Chondrocyte (in vitro differentiated cells): Measurements from ENCODE around the gene GALNT1. TPM values are rescaled to one million over a fixed set of nuclear protein-coding genes. Genes with fewer than 3 reads are reported as not detected.
"Not testable (repeated sequence)": the region's sequence is repeated elsewhere in the genome, so short reads cannot be mapped to it uniquely, and the experiment has no call there.

Experiments
- DNase-seq: peaks from one replicate; pipeline ENCODE4 v3.0.0; 2021; ENCODE audit warnings: mixed read lengths, low spot score
- H3K27ac Mint-ChIP-seq: one replicate; pipeline ENCODE4 v1.8.0; 2021; ENCODE audit warnings: mild to moderate bottlenecking, moderate library complexity, mixed read lengths; ENCODE audit not compliant: unreplicated experiment
- H3K27me3 Mint-ChIP-seq: 2 replicates; pipeline ENCODE4 v1.8.0; 2021; ENCODE audit warnings: low read depth, mixed read lengths
- H3K36me3 Mint-ChIP-seq: 2 replicates; pipeline ENCODE4 v1.8.0; 2021; ENCODE audit warnings: low read depth, mixed read lengths
- H3K4me1 Mint-ChIP-seq: 2 replicates; pipeline ENCODE4 v1.8.0; 2021; ENCODE audit warnings: low read depth, mild to moderate bottlenecking, mixed read lengths
- H3K4me3 Mint-ChIP-seq: one replicate; pipeline ENCODE4 v1.8.0; 2021; ENCODE audit warnings: mild to moderate bottlenecking, moderate library complexity, mixed read lengths; ENCODE audit not compliant: unreplicated experiment
- H3K9me3 Mint-ChIP-seq: 2 replicates; pipeline ENCODE4 v1.8.0; 2021; ENCODE audit warnings: low read depth, mixed read lengths
- total RNA-seq: library from RNA; stranded (reverse); gene quantifications from 3 replicates; pipeline ENCODE4 v1.2.1, GENCODE V29; 2021
- TF ChIP-seq, protein P1 (sequence below): fragments of 200-600 bp; sonication (generic); IDR thresholded peaks from 2 replicates; pipeline ENCODE4 v1.5.0; 2021; ENCODE audit warnings: antibody characterized with exemption, mild to moderate bottlenecking, moderate library complexity

The GALNT1 gene
- total RNA-seq, 1 donor from 2014 or later, result 228 TPM

GRCh38 chr18:35549564-35549963 is 32.0 kb upstream of the GALNT1 start:
- Mint-ChIP-seq H3K27me3 (no peaks in the 10 kb centered on the region), H3K9me3 (peaks cover 10% of the 10 kb centered on the region), H3K4me1 (no peaks in the 10 kb centered on the region), H3K27ac (no peak overlapping the region), H3K4me3 (no peak overlapping the region), H3K36me3 (no peaks in the 10 kb centered on the region)
- no peak for DNase-seq
- TF ChIP-seq, protein P1, sequence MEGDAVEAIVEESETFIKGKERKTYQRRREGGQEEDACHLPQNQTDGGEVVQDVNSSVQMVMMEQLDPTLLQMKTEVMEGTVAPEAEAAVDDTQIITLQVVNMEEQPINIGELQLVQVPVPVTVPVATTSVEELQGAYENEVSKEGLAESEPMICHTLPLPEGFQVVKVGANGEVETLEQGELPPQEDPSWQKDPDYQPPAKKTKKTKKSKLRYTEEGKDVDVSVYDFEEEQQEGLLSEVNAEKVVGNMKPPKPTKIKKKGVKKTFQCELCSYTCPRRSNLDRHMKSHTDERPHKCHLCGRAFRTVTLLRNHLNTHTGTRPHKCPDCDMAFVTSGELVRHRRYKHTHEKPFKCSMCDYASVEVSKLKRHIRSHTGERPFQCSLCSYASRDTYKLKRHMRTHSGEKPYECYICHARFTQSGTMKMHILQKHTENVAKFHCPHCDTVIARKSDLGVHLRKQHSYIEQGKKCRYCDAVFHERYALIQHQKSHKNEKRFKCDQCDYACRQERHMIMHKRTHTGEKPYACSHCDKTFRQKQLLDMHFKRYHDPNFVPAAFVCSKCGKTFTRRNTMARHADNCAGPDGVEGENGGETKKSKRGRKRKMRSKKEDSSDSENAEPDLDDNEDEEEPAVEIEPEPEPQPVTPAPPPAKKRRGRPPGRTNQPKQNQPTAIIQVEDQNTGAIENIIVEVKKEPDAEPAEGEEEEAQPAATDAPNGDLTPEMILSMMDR, result no peak

DNA sequence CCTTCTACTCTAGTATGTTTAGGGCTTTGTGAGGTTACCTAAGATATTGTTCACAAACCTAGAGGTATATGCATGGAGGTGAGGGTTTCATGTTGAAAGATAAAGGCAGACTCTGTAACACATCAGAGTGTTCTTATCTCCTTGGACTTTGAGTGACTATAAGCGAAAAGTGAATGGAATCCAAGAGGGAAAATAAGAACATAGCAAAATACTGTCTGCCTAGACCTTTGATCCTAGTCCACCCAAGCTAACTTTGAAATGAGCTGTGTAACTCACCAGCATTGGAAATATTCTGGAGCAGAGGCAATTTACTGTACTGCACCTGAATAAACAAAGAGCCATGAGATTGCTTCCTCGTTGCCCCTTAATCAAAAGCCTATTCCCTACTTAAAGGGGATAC is 28.2 kb upstream of the GALNT1 start:
- H3K27ac Mint-ChIP-seq, result no peak overlapping the region
- no peaks in the 10 kb centered on the region for H3K27me3 Mint-ChIP-seq
- H3K36me3 Mint-ChIP-seq, result no peaks in the 10 kb centered on the region
- DNase-seq, result no peak
- H3K9me3 Mint-ChIP-seq, result peaks cover 5% of the 10 kb centered on the region
- H3K4me1 Mint-ChIP-seq, result no peaks in the 10 kb centered on the region
- no peak overlapping the region for H3K4me3 Mint-ChIP-seq
- TF ChIP-seq, protein P1, result no peak

DNA sequence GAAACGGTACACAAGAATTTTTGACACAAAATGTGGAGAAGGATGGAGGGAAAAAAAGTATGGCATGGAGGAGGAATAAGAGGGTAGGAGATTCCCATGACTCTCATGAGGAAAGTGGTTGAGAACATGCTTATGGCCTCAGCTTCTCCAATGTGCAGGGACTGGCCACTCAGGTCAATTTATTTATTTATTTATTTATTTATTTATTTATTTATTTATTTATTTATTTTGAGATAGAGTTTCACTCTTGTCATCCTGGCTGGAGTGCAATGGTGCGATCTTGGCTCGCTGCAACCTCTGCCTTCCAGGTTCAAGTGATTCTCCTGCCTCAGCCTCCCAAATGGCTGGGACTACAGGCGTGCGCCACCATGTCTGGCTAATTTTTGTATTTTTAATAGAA is 26.0 kb upstream of the GALNT1 start:
- H3K4me3 Mint-ChIP-seq, H3K4me1 Mint-ChIP-seq, H3K9me3 Mint-ChIP-seq, H3K27ac Mint-ChIP-seq, DNase-seq, H3K27me3 Mint-ChIP-seq, H3K36me3 Mint-ChIP-seq: not testable (repeated sequence)

- no peak for DNase-seq
- no peaks in the 10 kb centered on the region for H3K9me3 Mint-ChIP-seq
- no peak overlapping the region for H3K27ac Mint-ChIP-seq
- H3K27me3 Mint-ChIP-seq, result no peaks in the 10 kb centered on the region
- no peak overlapping the region for H3K4me3 Mint-ChIP-seq
- TF ChIP-seq, protein P1, result no peak
- H3K36me3 Mint-ChIP-seq, result no peaks in the 10 kb centered on the region
- no peaks in the 10 kb centered on the region for H3K4me1 Mint-ChIP-seq
Measured at GRCh38 chr18:35559867-35560266, 21.7 kb upstream of the GALNT1 start.

GRCh38 chr18:35564795-35565453 is 16.6 kb upstream of the GALNT1 start:
- DNase-seq, result no peak
- Mint-ChIP-seq H3K4me3 (no peak overlapping the region), H3K36me3 (no peaks in the 10 kb centered on the region), H3K4me1 (no peaks in the 10 kb centered on the region), H3K27me3 (no peaks in the 10 kb centered on the region), H3K9me3 (no peaks in the 10 kb centered on the region), H3K27ac (no peak overlapping the region)
- TF ChIP-seq, protein P1, result no peak

DNA sequence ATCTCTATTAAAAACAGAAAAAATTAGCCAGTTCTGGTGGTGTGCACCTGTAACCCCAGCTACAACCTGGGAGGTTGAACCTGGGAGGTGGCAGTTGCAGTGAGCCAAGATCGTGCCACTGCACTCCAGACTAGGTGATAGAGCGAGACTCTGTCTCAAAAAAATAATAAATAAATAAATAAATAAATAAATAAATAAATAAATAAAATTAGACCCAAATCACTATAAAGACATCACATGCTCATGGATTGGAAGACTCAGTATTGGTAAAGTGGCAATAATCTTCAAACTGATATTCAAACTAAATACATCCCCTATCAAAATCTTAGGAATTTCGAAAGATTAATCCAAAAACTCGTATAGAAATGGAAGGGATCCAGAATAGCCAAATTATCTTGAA is 15.5 kb upstream of the GALNT1 start:
- Mint-ChIP-seq H3K36me3 (no peaks in the 10 kb centered on the region), H3K27ac (no peak overlapping the region), H3K27me3 (no peaks in the 10 kb centered on the region), H3K9me3 (no peaks in the 10 kb centered on the region), H3K4me3 (no peak overlapping the region), H3K4me1 (no peaks in the 10 kb centered on the region)
- DNase-seq, result no peak
- TF ChIP-seq, protein P1, result no peak
